ENCODE data around the gene GJA3.

GJA3 gene

GRCh38 chr13:20186771-20187170 lies 25.9 kb upstream of the GJA3 start:
- Histone ChIP-seq H3K4me2 (ENCODE audit: insufficient read depth, low read length) (no peak overlapping the region), H3K36me3 (ENCODE audit: insufficient read depth, low read length) (no peaks in the 10 kb centered on the region), H3K9ac (ENCODE audit: low read depth, low read length) (no peak overlapping the region), H3K4me1 (ENCODE audit: insufficient read depth, low read length) (no peaks in the 10 kb centered on the region), H4K20me1 (ENCODE audit: insufficient read depth, low read length) (no peaks in the 10 kb centered on the region; the same call in 1 of the 2 replicates), H3K9me3 (ENCODE audit: insufficient read depth, low read length, severe bottlenecking) (no peaks in the 10 kb centered on the region), H3K4me3 (ENCODE audit: low read depth in 1 of 2, low read length in 2 of 2) (no peak overlapping the region), H2AFZ (ENCODE audit: low read depth, low read length) (no peak overlapping the region), H3K79me2 (ENCODE audit: insufficient read depth, low read length) (no peaks in the 10 kb centered on the region), H3K27ac (ENCODE audit: low read length) (no peak overlapping the region), H3K27me3 (ENCODE audit: insufficient read depth, low read length, poor library complexity) (peaks cover 11% of the 10 kb centered on the region)
- ATAC-seq (ENCODE audit: insufficient read depth, low read depth) (no peak), DNase-seq (no peak)
- no peak for TF ChIP-seq EZH2 (IDR thresholded peaks at IDR 0.05; ENCODE audit: borderline replicate concordance, low read depth, low read length, severe bottlenecking)
- TF ChIP-seq CTCF (IDR thresholded peaks at IDR 0.05; ENCODE audit: borderline replicate concordance, extremely low read depth, low read length, poor library complexity, severe bottlenecking): no peak

GRCh38 chr13:20185366-20186056 lies 24.7 kb upstream of the GJA3 start:
- no peak overlapping the region for H3K27ac ChIP-seq (ENCODE audit: low read length)
- no peak overlapping the region for H3K4me3 ChIP-seq (ENCODE audit: low read depth in 1 of 2, low read length in 2 of 2)
- no peaks in the 10 kb centered on the region for H3K9me3 ChIP-seq (ENCODE audit: insufficient read depth, low read length, severe bottlenecking)
- TF ChIP-seq CTCF (IDR thresholded peaks at IDR 0.05; ENCODE audit: borderline replicate concordance, extremely low read depth, low read length, poor library complexity, severe bottlenecking) (no peak), EZH2 (IDR thresholded peaks at IDR 0.05; ENCODE audit: borderline replicate concordance, low read depth, low read length, severe bottlenecking) (no peak)
- H3K27me3 ChIP-seq (ENCODE audit: insufficient read depth, low read length, poor library complexity): no peaks in the 10 kb centered on the region
- H2AFZ ChIP-seq (ENCODE audit: low read depth, low read length): no peak overlapping the region
- no peak overlapping the region for H3K4me2 ChIP-seq (ENCODE audit: insufficient read depth, low read length)
- no peaks in the 10 kb centered on the region for H4K20me1 ChIP-seq (ENCODE audit: insufficient read depth, low read length)
- no peaks in the 10 kb centered on the region for H3K36me3 ChIP-seq (ENCODE audit: insufficient read depth, low read length)
- no peak overlapping the region for H3K9ac ChIP-seq (ENCODE audit: low read depth, low read length)
- ATAC-seq (ENCODE audit: insufficient read depth, low read depth): no peak
- no peak for DNase-seq
- H3K79me2 ChIP-seq (ENCODE audit: insufficient read depth, low read length): no peaks in the 10 kb centered on the region
- H3K4me1 ChIP-seq (ENCODE audit: insufficient read depth, low read length): no peaks in the 10 kb centered on the region

- H3K27me3 ChIP-seq (ENCODE audit: insufficient read depth, low read length, poor library complexity): no peaks in the 10 kb centered on the region
- H3K4me2 ChIP-seq (ENCODE audit: insufficient read depth, low read length): no peak overlapping the region
- no peak for TF ChIP-seq EZH2 (IDR thresholded peaks at IDR 0.05; ENCODE audit: borderline replicate concordance, low read depth, low read length, severe bottlenecking)
- peak; percentile 88 for TF ChIP-seq CTCF (IDR thresholded peaks at IDR 0.05; ENCODE audit: borderline replicate concordance, extremely low read depth, low read length, poor library complexity, severe bottlenecking)
- H3K79me2 ChIP-seq (ENCODE audit: insufficient read depth, low read length): no peaks in the 10 kb centered on the region
- peak; percentile 97 for ATAC-seq (ENCODE audit: insufficient read depth, low read depth)
- H3K4me1 ChIP-seq (ENCODE audit: insufficient read depth, low read length): no peaks in the 10 kb centered on the region
- H3K27ac ChIP-seq (ENCODE audit: low read length): no peak overlapping the region
- H4K20me1 ChIP-seq (ENCODE audit: insufficient read depth, low read length): no peaks in the 10 kb centered on the region
- no peak overlapping the region for H3K9ac ChIP-seq (ENCODE audit: low read depth, low read length)
- no peaks in the 10 kb centered on the region for H3K9me3 ChIP-seq (ENCODE audit: insufficient read depth, low read length, severe bottlenecking)
- peak; percentile 64 for DNase-seq
- H3K4me3 ChIP-seq (ENCODE audit: low read depth in 1 of 2, low read length in 2 of 2): no peak overlapping the region
- H3K36me3 ChIP-seq (ENCODE audit: insufficient read depth, low read length): no peaks in the 10 kb centered on the region
- H2AFZ ChIP-seq (ENCODE audit: low read depth, low read length): no peak overlapping the region
These were observed 21.5 kb upstream of the GJA3 start for GRCh38 chr13:20182231-20182846.
